IMR-90 (cell line): ENCODE data around the gene CDHR2. TPM values are rescaled to one million over a fixed set of nuclear protein-coding genes. Genes with fewer than 3 reads are reported as not detected.

Experiments used
- BHLHE40 ChIP-seq: fragments of 150-350 bp; IDR thresholded peaks from 2 replicates; pipeline ENCODE4 v1.6.1; 2016; ENCODE audit warnings: mild to moderate bottlenecking, low read depth, low read length
- MAZ ChIP-seq: IDR thresholded peaks from 2 replicates; pipeline ENCODE4 v1.6.1; 2012; ENCODE audit warnings: low read depth, mild to moderate bottlenecking, low read length, improper control_type of control experiment, moderate library complexity, borderline replicate concordance
- RFX5 ChIP-seq: IDR thresholded peaks from 2 replicates; pipeline ENCODE4 v1.8.0; 2012; ENCODE audit warnings: low read depth, mild to moderate bottlenecking, low read length, moderate library complexity
- polyA plus RNA-seq, 3 experiments: library from polyadenylated mRNA; depleted of rRNA; stranded (reverse); fragments of >200 nt; gene quantifications; 2 replicates each; pipeline ENCODE4 v1.2.3, GENCODE V29; 2012; ENCODE audit warnings: low replicate concordance in 1 of 3
- total RNA-seq: library from RNA; depleted of rRNA; stranded (reverse); fragments of >200 nt; gene quantifications from 2 replicates; pipeline ENCODE4 v1.2.3, GENCODE V29; 2012

CDHR2 gene
- total and polyA plus RNA-seq, 2 of the 4 experiments (the other 2 are of a cell fraction): not detected

DNA sequence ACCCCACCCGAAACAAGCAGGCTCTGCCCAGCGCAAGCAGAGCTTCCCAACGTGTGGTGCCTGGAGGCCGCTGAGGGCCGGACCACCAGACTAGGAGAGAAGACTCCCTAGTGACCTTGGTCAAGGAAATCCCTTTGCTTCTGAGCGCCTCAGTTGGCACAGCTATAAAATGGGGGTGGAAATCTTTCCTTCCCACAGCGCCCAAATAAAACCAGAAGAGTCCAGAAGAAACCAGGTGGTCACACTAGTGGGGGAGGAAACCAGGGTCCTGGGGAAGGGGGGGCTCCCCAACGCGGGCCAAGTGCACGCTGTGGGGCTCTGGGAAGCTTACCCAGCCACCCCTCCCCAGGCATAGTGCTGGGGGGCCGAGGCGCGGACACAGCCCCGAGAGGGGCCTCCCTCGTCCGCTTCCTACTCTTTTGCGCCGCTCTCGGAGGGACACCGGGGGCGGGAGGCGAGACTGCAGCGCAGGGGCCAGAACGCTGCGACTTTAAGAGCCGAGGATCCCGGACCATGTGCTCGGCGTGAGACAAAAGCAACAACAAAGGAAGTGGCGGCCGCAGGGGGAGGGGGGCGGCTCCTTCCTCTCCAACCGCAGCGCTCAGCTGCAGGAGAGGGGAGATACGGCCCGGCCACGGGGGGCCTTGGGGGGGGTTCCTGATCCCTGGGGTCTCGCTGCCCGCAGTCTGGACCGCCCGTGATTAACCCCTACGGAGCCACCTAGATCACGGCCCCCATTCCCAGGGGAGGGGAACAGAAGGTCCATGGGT lies 12.8 kb upstream of the CDHR2 start (continued):
- TF ChIP-seq MAZ (peak; percentile 60; the same call in 1 of the 2 replicates), BHLHE40 (peak; percentile 8; the same call in 1 of the 2 replicates), RFX5 (no peak)
